Thymus (tissue), 11 donors: ENCODE results near the gene CCDC158. TPM values are rescaled to one million over a fixed set of nuclear protein-coding genes. Genes with fewer than 3 reads are reported as not detected.

Experiments used
- DNase-seq, 9 donors: peaks; one replicate each; pipeline ENCODE4 v3.0.0-alpha.2; 2013; ENCODE audit warnings: low spot score in 9 of 9, low read depth in 6 of 9, missing footprints in 1 of 9
- H3K27ac ChIP-seq, 2 donors: one replicate each; pipeline ENCODE4 v1.5.1; 2013; ENCODE audit warnings: control low read depth in 1 of 2, low read depth in 1 of 2, low read length in 1 of 2, mild to moderate bottlenecking in 1 of 2, moderate library complexity in 1 of 2
- H3K27me3 ChIP-seq, 2 donors: one replicate each; pipeline ENCODE4 v1.5.1; 2013; ENCODE audit warnings: low read length in 1 of 2; ENCODE audit not compliant: control insufficient read depth in 2 of 2, insufficient read depth in 1 of 2
- H3K36me3 ChIP-seq, 2 donors: one replicate each; pipeline ENCODE4 v1.5.1; 2013; ENCODE audit warnings: low read length in 1 of 2, mild to moderate bottlenecking in 1 of 2, moderate library complexity in 1 of 2; ENCODE audit not compliant: control insufficient read depth in 2 of 2, insufficient read depth in 2 of 2
- H3K4me1 ChIP-seq, 2 donors: one replicate each; pipeline ENCODE4 v1.5.1; 2013; ENCODE audit warnings: low read length in 2 of 2; ENCODE audit not compliant: control insufficient read depth in 2 of 2, insufficient read depth in 2 of 2
- H3K4me3 ChIP-seq, 2 donors: one replicate each; pipeline ENCODE4 v1.5.1; 2013; ENCODE audit warnings: low read length in 2 of 2, control low read depth in 1 of 2, mild to moderate bottlenecking in 1 of 2
- H3K9me3 ChIP-seq, 2 donors: one replicate each; pipeline ENCODE4 v1.5.1; 2013; ENCODE audit warnings: low read length in 1 of 2, mild to moderate bottlenecking in 1 of 2; ENCODE audit not compliant: control insufficient read depth in 2 of 2, insufficient read depth in 1 of 2
- WGBS: extraction: QIAGEN DNeasy Blood & Tissue Kit; methylation state at CpG from one replicate; pipeline ENCODE4 v1.1.7; 2013; 5-methylcytosine and 5-hydroxymethylcytosine counted together
- polyA plus RNA-seq: library from polyadenylated mRNA; stranded (reverse); fragments of 200-250 nt; gene quantifications from one replicate; pipeline ENCODE4 v1.2.3, GENCODE V29; 2013
- total RNA-seq: library from RNA; stranded (reverse); fragments of 120-200 nt; gene quantifications from one replicate; pipeline ENCODE4 v1.2.4, GENCODE V29; 2013
- donor health status: healthy.

The CCDC158 gene
- total and polyA plus RNA-seq, 2 donors: 0.02 to 0.05 TPM

- Histone ChIP-seq H3K4me3 (no peak overlapping the region), H3K36me3 (no peaks in the 10 kb centered on the region), H3K27me3 (no peaks in the 10 kb centered on the region), H3K9me3 (no peaks in the 10 kb centered on the region), H3K4me1 (no peaks in the 10 kb centered on the region), H3K27ac (no peak overlapping the region)
- no peak for DNase-seq
- WGBS: 91% methylated on average over 2 of the region's 2 CpGs
Observed at GRCh38 chr4:76453232-76453631, 32.3 kb upstream of the CCDC158 start.

- Histone ChIP-seq H3K9me3 (no peaks in the 10 kb centered on the region), H3K4me3 (no peak overlapping the region), H3K27ac (no peak overlapping the region), H3K27me3 (no peaks in the 10 kb centered on the region), H3K36me3 (no peaks in the 10 kb centered on the region), H3K4me1 (no peaks in the 10 kb centered on the region)
- WGBS: 91% methylated on average over 2 of the region's 2 CpGs
- no peak for DNase-seq
Observed at GRCh38 chr4:76449833-76450232, 28.9 kb upstream of the CCDC158 start.

GRCh38 chr4:76449362-76449767, 28.4 kb upstream of the CCDC158 start:
- WGBS: 91% methylated on average over 3 of the region's 3 CpGs

GRCh38 chr4:76448211-76448610, 27.3 kb upstream of the CCDC158 start:
- Histone ChIP-seq H3K4me1 (no peaks in the 10 kb centered on the region), H3K36me3 (no peaks in the 10 kb centered on the region), H3K4me3 (no peak overlapping the region), H3K27ac (no peak overlapping the region), H3K9me3 (no peaks in the 10 kb centered on the region), H3K27me3 (no peaks in the 10 kb centered on the region)
- no peak for DNase-seq
- 94% methylated on average over 3 of the region's 3 CpGs for WGBS

More at GRCh38 chr4:76449362-76449767, 28.4 kb upstream of the CCDC158 start:
- Histone ChIP-seq H3K27me3 (no peaks in the 10 kb centered on the region), H3K4me3 (no peak overlapping the region), H3K36me3 (no peaks in the 10 kb centered on the region), H3K27ac (no peak overlapping the region), H3K9me3 (no peaks in the 10 kb centered on the region), H3K4me1 (no peaks in the 10 kb centered on the region)
- DNase-seq: no peak

- Histone ChIP-seq H3K4me1 (no peaks in the 10 kb centered on the region), H3K36me3 (no peaks in the 10 kb centered on the region), H3K27me3 (no peaks in the 10 kb centered on the region), H3K4me3 (no peak overlapping the region), H3K27ac (no peak overlapping the region), H3K9me3 (no peaks in the 10 kb centered on the region)
- no peak for DNase-seq
- 86% methylated on average over 1 of the region's 1 CpG for WGBS
Observed at GRCh38 chr4:76447393-76447851, 26.5 kb upstream of the CCDC158 start.

- Histone ChIP-seq H3K4me3 (no peak overlapping the region), H3K4me1 (no peaks in the 10 kb centered on the region), H3K36me3 (no peaks in the 10 kb centered on the region), H3K27me3 (no peaks in the 10 kb centered on the region), H3K27ac (no peak overlapping the region), H3K9me3 (no peaks in the 10 kb centered on the region)
- 98% methylated on average over 2 of the region's 2 CpGs for WGBS
- DNase-seq: no peak
Observed at GRCh38 chr4:76445911-76446310, 25.0 kb upstream of the CCDC158 start.

GRCh38 chr4:76443376-76443775, 22.4 kb upstream of the CCDC158 start:
- 100% methylated on average over 1 of the region's 1 CpG for WGBS
- Histone ChIP-seq H3K4me3 (no peak overlapping the region), H3K27me3 (no peaks in the 10 kb centered on the region), H3K4me1 (no peaks in the 10 kb centered on the region), H3K27ac (no peak overlapping the region), H3K36me3 (no peaks in the 10 kb centered on the region), H3K9me3 (no peaks in the 10 kb centered on the region)
- DNase-seq: no peak

GRCh38 chr4:76442807-76443206, 21.9 kb upstream of the CCDC158 start:
- no peaks in the 10 kb centered on the region for H3K4me1 ChIP-seq
- WGBS: 93% methylated on average over 3 of the region's 3 CpGs
- H3K4me3 ChIP-seq: no peak overlapping the region
- no peak for DNase-seq
- no peaks in the 10 kb centered on the region for H3K36me3 ChIP-seq
- H3K27ac ChIP-seq: no peak overlapping the region
- no peaks in the 10 kb centered on the region for H3K27me3 ChIP-seq
- no peaks in the 10 kb centered on the region for H3K9me3 ChIP-seq

GRCh38 chr4:76441881-76442280, 20.9 kb upstream of the CCDC158 start:
- no peak overlapping the region for H3K27ac ChIP-seq
- no peaks in the 10 kb centered on the region for H3K36me3 ChIP-seq
- no peaks in the 10 kb centered on the region for H3K9me3 ChIP-seq
- no peaks in the 10 kb centered on the region for H3K27me3 ChIP-seq
- WGBS: 96% methylated on average over 9 of the region's 9 CpGs
- H3K4me3 ChIP-seq: no peak overlapping the region
- no peak for DNase-seq
- H3K4me1 ChIP-seq: no peaks in the 10 kb centered on the region

GRCh38 chr4:76439491-76439890, 18.6 kb upstream of the CCDC158 start:
- no peak overlapping the region for H3K4me3 ChIP-seq
- no peak overlapping the region for H3K27ac ChIP-seq
- H3K9me3 ChIP-seq: no peaks in the 10 kb centered on the region
- H3K4me1 ChIP-seq: no peaks in the 10 kb centered on the region
- DNase-seq: no peak
- 98% methylated on average over 2 of the region's 2 CpGs for WGBS
- H3K27me3 ChIP-seq: peaks cover 0 to 2% of the 10 kb centered on the region in 2 donors
- no peaks in the 10 kb centered on the region for H3K36me3 ChIP-seq
